Middle frontal gyrus (tissue), 1 donor: ENCODE results near the gene MCC.

Experiments used
- DNase-seq: peaks from one replicate; pipeline ENCODE4 v3.0.0-alpha.2; 2015; ENCODE audit warnings: low spot score; ENCODE audit errors: extremely low spot score

Gene MCC

GRCh38 chr5:113181853-113182490, 306.3 kb downstream of the MCC start:
- no peak for DNase-seq

- no peak for DNase-seq
These were observed 306.8 kb downstream of the MCC start for GRCh38 chr5:113181409-113181808.

GRCh38 chr5:113179156-113179555, 309.1 kb downstream of the MCC start:
- no peak for DNase-seq

- DNase-seq, result no peak
These were observed 310.0 kb downstream of the MCC start for GRCh38 chr5:113178073-113178779.

GRCh38 chr5:113177225-113177624, 311.0 kb downstream of the MCC start:
- no peak for DNase-seq

DNA sequence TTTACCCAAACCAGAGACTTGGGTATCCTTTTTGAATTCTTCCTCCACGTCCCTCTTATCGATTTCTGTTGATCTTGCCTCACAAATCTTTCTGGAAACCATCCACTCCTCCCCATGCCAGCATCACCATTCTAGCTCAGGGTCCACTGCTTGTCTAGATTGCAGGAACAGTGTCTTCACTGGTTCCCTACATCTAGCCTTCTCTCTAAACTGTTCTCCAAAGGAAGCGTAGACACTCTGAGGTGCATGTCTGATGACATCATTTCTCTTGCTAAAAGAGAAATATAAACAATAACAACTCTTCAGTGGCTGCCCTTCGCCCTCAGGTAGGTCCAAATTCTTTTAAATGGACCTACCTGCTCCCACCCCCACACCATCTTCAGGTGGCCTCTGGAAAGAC, 311.5 kb downstream of the MCC start:
- no peak for DNase-seq

GRCh38 chr5:113176196-113176595, 312.1 kb downstream of the MCC start:
- DNase-seq, result no peak

DNA sequence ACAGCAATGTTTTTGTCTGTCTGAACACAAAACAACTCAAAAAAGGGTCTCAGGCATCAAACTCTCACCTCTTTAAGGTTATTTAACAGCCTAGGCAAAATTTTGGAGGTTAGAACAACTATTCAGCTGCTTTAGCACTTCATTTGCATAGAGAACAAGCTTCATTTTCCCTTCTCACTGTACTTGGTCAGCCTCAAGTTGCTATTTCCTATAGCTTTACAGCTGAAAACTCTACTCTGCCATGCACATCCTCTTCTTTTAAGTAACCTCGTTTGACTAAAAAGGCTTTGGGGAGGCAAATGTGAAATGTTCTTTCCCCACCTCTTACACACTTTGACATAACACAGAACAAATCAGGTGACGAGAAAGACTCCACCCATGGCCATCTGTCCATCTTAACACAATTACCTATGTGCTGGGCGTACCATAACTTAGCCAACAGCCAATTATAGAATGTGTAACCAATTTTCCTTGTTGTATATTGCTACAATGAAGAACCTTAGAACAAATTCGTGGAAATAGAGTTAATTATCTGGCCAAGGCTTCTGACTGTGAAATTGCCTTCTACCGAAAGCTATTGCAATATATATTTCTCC, 315.9 kb downstream of the MCC start:
- DNase-seq, result no peak

DNA sequence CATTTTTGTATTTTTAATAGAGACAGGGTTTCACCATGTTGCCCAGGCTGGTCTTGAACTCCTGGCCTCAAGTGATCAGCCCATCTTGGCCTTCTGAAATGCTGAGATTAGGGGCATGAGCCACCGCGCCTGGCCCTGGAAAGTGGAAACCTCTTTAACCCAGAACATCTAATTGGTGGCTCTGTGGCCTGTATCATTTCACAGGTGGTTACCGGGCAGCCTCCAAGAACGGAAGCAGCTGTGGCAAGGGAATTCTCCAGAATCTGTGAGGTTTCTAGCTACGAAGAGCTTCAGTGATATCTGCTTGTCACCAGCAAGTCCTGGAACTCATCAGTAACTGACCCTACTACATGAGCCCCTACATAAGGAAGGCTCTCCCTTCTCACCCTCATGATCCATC, 316.7 kb downstream of the MCC start:
- no peak for DNase-seq

- DNase-seq, result no peak
These were observed 317.5 kb downstream of the MCC start for GRCh38 chr5:113170707-113171106.

DNA sequence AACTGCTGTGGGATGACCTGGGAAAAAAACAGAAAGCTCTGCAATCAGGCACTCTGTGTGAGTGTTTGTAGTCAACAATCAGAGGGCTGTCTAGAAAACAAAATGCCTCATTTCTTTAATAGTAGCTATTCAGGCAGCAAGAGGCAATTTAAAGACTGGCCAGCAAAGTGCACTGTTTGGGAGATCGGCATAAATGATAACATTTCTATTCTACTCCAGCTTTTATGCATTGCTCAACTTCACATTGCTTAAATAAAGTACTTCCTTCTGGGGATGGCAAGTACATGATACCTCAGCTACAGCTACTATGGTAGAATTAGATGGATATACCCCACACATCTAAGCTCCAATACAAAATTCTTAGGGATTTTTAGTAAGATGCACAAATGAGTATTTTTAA, 318.5 kb downstream of the MCC start:
- no peak for DNase-seq

GRCh38 chr5:113167985-113168384, 320.3 kb downstream of the MCC start:
- DNase-seq, result no peak

- DNase-seq, result no peak
These were observed 321.3 kb downstream of the MCC start for GRCh38 chr5:113166852-113167366.

DNA sequence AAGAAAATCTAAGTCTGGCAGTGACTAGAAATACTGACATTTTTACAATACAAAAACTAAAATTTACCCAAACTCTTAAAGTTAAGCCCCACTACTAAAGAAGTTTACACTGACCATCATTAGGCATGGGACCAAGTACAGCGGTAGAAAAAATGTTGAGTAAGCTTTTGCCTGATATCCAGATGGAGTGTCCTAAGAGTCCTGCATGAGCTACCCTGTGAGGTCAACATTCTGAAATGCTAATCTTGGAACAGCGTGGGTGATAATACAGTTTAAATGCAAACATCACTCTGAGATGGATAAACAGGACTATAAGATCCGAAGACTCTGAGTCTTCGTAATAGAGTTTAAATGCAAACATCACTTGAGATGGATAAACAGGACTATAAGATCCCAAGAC, 322.0 kb downstream of the MCC start:
- no peak for DNase-seq

DNA sequence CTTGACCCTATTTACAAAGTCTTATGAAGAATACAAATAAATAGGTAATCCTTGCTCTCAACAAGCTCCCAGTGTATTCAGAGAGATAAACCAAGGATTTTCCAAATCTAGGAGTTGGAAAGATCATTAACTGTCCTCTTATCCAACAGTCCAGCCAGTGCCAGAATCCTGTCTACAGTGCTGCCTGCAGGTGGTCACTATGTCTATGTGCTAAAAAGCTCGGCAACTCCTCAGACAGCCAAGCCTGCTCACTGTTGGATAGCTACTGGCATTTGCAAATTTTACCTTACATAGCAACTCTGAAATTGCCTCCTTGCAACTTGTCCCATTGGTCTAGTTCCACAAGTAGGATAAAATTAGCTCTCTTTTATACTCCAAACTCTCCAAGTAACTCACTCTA, 324.2 kb downstream of the MCC start:
- no peak for DNase-seq

DNA sequence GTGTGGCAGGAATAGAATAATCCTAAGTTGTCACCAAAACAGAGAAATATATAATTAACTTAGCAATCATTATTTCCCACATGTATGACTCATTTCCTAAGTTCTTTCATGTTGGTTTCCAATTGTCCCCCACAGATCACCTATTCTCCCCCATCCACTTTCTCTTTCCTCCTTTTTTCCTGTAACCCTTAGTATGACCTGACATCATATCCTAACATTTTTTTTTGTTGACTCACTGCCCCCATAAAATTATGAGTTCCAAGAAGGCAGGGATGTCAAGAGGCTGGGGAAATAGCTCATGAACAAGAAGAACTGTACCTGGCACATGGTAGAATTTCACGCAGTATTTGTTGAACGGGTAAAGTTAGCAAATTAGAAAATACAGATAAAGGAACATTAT, 324.9 kb downstream of the MCC start:
- DNase-seq, result no peak

GRCh38 chr5:113162770-113163169, 325.5 kb downstream of the MCC start:
- no peak for DNase-seq

DNA sequence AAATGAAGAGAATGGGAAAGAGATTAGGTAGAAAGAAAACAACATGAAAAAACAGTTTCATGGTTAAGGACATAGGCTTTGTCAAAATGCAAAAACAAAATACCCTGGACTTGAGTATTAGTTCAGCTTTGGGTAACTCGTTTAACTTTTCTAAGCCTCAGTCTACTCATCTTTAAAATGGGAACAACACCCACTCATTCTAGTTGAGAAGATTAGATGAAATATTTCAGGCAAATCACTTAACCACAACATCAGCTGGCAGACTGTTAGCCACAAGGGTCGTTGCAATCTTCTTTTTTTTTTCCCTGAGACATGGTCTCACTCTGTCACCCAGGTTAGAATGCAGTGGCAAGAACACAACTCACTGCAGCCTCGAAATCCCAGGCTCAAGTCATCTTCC, 326.0 kb downstream of the MCC start:
- no peak for DNase-seq

GRCh38 chr5:113161806-113162205, 326.4 kb downstream of the MCC start:
- no peak for DNase-seq

GRCh38 chr5:113157886-113158285, 330.4 kb downstream of the MCC start:
- no peak for DNase-seq

DNA sequence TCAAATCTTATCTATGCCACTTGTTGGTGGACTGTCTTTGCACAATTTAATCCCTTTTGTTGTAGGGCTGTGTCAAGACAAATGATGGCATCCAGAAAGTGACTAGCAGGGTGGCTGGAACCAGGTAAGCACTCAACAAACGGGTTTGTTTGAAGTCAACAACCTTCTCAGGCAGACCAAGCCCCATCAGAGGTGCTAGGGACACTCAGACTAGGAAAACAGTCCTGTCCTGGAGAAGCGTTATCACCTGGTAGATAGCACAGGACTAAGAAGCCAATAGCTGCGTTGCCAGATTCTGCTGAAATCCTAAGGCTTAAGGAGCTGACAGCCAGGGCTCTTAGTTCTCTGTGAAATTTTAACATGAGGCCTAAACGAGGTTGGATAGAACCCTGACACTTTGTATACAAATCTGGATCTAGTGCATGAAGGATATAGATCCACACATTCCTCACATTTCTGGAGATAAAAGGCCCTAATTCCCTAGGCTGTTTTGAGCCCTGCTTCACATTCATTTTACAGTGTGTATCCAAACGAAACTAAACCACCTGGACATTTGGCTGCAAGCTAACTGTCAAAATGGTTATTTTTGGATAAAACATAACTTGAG, 331.9 kb downstream of the MCC start:
- no peak for DNase-seq

GRCh38 chr5:113153512-113154097, 334.6 kb downstream of the MCC start:
- DNase-seq, result no peak
